Right ventricle myocardium superior (tissue), 1 donor: ENCODE results near the gene FFAR1. TPM values are rescaled to one million over a fixed set of nuclear protein-coding genes. Genes with fewer than 3 reads are reported as not detected.
"Not testable (repeated sequence)": the region's sequence is repeated elsewhere in the genome, so short reads cannot be mapped to it uniquely, and the experiment has no call there.

Experiments
- ATAC-seq: fragments of 200-7000 bp; cut with Tn5 transposase; one replicate; pipeline ENCODE4 v1.9.1; 2020; ENCODE audit warnings: mild to moderate bottlenecking; ENCODE audit not compliant: poor library complexity
- DNase-seq: peaks from one replicate; pipeline ENCODE4 v3.0.0-alpha.2; 2020
- intact Hi-C: fragments of 100-400 bp; cut with DNase I; formaldehyde crosslinking; loops from one replicate; pipeline ENCODE4 v1.11.2; 2022
- total RNA-seq: library from RNA; stranded (reverse); fragmentation: NEBNext Ultra II Directional; extraction: Animal tissue kit (Norgen Biotek cat#: 25700); gene quantifications from one replicate; pipeline ENCODE4 v1.2.1, GENCODE V29; 2021
- donor health status: DM: no; HTN: yes; CAD: no; lungs with severe emphysema.

The FFAR1 gene
- total RNA-seq, 1 donor from 2014 or later: not detected

GRCh38 chr19:35375505-35376307 lies 28.0 kb downstream of the FFAR1 start:
- ATAC-seq (no peak), DNase-seq (no peak)
- intact Hi-C loops: no loop called here

GRCh38 chr19:35377656-35378055 lies 30.0 kb downstream of the FFAR1 start:
- intact Hi-C loops: no loop called here
- no peak for DNase-seq
- ATAC-seq: no peak

GRCh38 chr19:35378356-35378755 lies 30.7 kb downstream of the FFAR1 start:
- intact Hi-C loops: no loop called here
- DNase-seq (no peak), ATAC-seq (no peak)

- intact Hi-C loops, ATAC-seq, DNase-seq: not testable (repeated sequence)
Observed at GRCh38 chr19:35379545-35379944, 31.8 kb downstream of the FFAR1 start.

- no peak for DNase-seq
- intact Hi-C loops: no loop called here
- peak; percentile 34 for ATAC-seq
Observed at GRCh38 chr19:35379992-35380391, 32.3 kb downstream of the FFAR1 start.

- intact Hi-C loops: no loop called here
- DNase-seq (no peak), ATAC-seq (peak; percentile 34)
Observed at GRCh38 chr19:35380450-35381124, 32.9 kb downstream of the FFAR1 start.

- ATAC-seq: no peak
- no peak for DNase-seq
- intact Hi-C loops: no loop called here
Observed at GRCh38 chr19:35381318-35381717, 33.6 kb downstream of the FFAR1 start.

- intact Hi-C loops: no loop called here
- ATAC-seq (no peak), DNase-seq (no peak)
Observed at GRCh38 chr19:35381926-35382325, 34.2 kb downstream of the FFAR1 start.

- intact Hi-C loops: no loop called here
- ATAC-seq: no peak
- no peak for DNase-seq
Observed at GRCh38 chr19:35383536-35383935, 35.8 kb downstream of the FFAR1 start.

- no peak for ATAC-seq
Observed at GRCh38 chr19:35388277-35389054, 40.8 kb downstream of the FFAR1 start.

GRCh38 chr19:35389192-35389861 lies 41.6 kb downstream of the FFAR1 start:
- intact Hi-C loops: no loop called here
- ATAC-seq (no peak), DNase-seq (no peak)

More at GRCh38 chr19:35388277-35389054, 40.8 kb downstream of the FFAR1 start:
- no peak for DNase-seq
- intact Hi-C loops: no loop called here

- ATAC-seq (no peak), DNase-seq (no peak)
- intact Hi-C loops: no loop called here
Observed at GRCh38 chr19:35392742-35393715, 45.3 kb downstream of the FFAR1 start.

GRCh38 chr19:35395382-35396199 lies 47.9 kb downstream of the FFAR1 start:
- DNase-seq: peak; percentile 42
- ATAC-seq: peak; percentile 60
- intact Hi-C loops: no loop called here

GRCh38 chr19:35396240-35396885 lies 48.7 kb downstream of the FFAR1 start:
- no peak for ATAC-seq

GRCh38 chr19:35397064-35397463 lies 49.4 kb downstream of the FFAR1 start:
- intact Hi-C loops: no loop called here
- no peak for DNase-seq
- no peak for ATAC-seq

More at GRCh38 chr19:35396240-35396885, 48.7 kb downstream of the FFAR1 start:
- no peak for DNase-seq
- intact Hi-C loops: no loop called here
